ENCODE results near the gene MAPK6. TPM values are rescaled to one million over a fixed set of nuclear protein-coding genes. Genes with fewer than 3 reads are reported as not detected.

The MAPK6 gene
- total and polyA plus RNA-seq, 10 of the 15 experiments (the other 5 are each of a cell fraction or from before 2014, with no cell fraction given): 20.6 to 100 (median 52.6) TPM

GRCh38 chr15:52021128-52021671 is 2.2 kb downstream of the MAPK6 start (continued):
- TF ChIP-seq, protein P1, sequence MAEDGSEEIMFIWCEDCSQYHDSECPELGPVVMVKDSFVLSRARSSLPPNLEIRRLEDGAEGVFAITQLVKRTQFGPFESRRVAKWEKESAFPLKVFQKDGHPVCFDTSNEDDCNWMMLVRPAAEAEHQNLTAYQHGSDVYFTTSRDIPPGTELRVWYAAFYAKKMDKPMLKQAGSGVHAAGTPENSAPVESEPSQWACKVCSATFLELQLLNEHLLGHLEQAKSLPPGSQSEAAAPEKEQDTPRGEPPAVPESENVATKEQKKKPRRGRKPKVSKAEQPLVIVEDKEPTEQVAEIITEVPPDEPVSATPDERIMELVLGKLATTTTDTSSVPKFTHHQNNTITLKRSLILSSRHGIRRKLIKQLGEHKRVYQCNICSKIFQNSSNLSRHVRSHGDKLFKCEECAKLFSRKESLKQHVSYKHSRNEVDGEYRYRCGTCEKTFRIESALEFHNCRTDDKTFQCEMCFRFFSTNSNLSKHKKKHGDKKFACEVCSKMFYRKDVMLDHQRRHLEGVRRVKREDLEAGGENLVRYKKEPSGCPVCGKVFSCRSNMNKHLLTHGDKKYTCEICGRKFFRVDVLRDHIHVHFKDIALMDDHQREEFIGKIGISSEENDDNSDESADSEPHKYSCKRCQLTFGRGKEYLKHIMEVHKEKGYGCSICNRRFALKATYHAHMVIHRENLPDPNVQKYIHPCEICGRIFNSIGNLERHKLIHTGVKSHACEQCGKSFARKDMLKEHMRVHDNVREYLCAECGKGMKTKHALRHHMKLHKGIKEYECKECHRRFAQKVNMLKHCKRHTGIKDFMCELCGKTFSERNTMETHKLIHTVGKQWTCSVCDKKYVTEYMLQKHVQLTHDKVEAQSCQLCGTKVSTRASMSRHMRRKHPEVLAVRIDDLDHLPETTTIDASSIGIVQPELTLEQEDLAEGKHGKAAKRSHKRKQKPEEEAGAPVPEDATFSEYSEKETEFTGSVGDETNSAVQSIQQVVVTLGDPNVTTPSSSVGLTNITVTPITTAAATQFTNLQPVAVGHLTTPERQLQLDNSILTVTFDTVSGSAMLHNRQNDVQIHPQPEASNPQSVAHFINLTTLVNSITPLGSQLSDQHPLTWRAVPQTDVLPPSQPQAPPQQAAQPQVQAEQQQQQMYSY (CRISPR knock-in tag; IDR thresholded peaks at IDR 0.05): no peak
- TF ChIP-seq PML (IDR thresholded peaks at IDR 0.05; ENCODE audit: low read length) (peak; percentile 55; the same call in 1 of the 2 replicates), POU2F2 (IDR thresholded peaks at IDR 0.05; ENCODE audit: borderline replicate concordance, low read depth, low read length) (no peak), ZNF274 (IDR thresholded peaks at IDR 0.05; ENCODE audit: insufficient read depth, insufficient read length) (no peak), MXI1 (IDR thresholded peaks at IDR 0.05; ENCODE audit: low read depth, low read length) (peak; percentile 43; the same call in 1 of the 2 replicates), ZNF622 (IDR thresholded peaks at IDR 0.05) (no peak), DPF2 (IDR thresholded peaks at IDR 0.05) (no peak), IRF4 (IDR thresholded peaks at IDR 0.05; ENCODE audit: low read depth, low read length) (peak; percentile 58; the same call in 1 of the 2 replicates), CREB1 (IDR thresholded peaks at IDR 0.05; ENCODE audit: low read depth) (peak; percentile 82), ZNF687 (IDR thresholded peaks at IDR 0.05) (no peak), BHLHE40 (IDR thresholded peaks at IDR 0.05; ENCODE audit: borderline replicate concordance in 1 of 2, low read depth in 2 of 2, low read length in 1 of 2) (peak in 1 of 2 experiments; percentile 58; a peak in 2 of 4 replicates), MYB (IDR thresholded peaks at IDR 0.05; ENCODE audit: borderline replicate concordance, low read depth, low read length) (no peak), SPI1 (IDR thresholded peaks at IDR 0.05; ENCODE audit: borderline replicate concordance, insufficient read depth, low read depth, low read length) (no peak), MEF2A (IDR thresholded peaks at IDR 0.05; ENCODE audit: insufficient read depth, low read depth, low read length) (0 out of 2 replicates have a peak, but pooled peaks have one; percentile 9), ZSCAN29 (IDR thresholded peaks at IDR 0.05) (no peak), NFYB (IDR thresholded peaks at IDR 0.05; ENCODE audit: insufficient read depth, low read depth, low read length) (no peak), LARP7 (IDR thresholded peaks at IDR 0.05) (no peak), RAD21 (IDR thresholded peaks at IDR 0.05; ENCODE audit: insufficient read depth, low read depth, low read length) (peak; percentile 2; the same call in 1 of the 2 replicates), GATAD2B (conservative IDR thresholded peaks at IDR 0.05; ENCODE audit: low read depth) (no peak), KAT2A (conservative IDR thresholded peaks at IDR 0.05; ENCODE audit: control insufficient read depth, low read depth, low read length) (no peak), RELA (IDR thresholded peaks at IDR 0.05; ENCODE audit: borderline replicate concordance, partially characterized antibody) (no peak)
- TF ChIP-seq, protein P2, sequence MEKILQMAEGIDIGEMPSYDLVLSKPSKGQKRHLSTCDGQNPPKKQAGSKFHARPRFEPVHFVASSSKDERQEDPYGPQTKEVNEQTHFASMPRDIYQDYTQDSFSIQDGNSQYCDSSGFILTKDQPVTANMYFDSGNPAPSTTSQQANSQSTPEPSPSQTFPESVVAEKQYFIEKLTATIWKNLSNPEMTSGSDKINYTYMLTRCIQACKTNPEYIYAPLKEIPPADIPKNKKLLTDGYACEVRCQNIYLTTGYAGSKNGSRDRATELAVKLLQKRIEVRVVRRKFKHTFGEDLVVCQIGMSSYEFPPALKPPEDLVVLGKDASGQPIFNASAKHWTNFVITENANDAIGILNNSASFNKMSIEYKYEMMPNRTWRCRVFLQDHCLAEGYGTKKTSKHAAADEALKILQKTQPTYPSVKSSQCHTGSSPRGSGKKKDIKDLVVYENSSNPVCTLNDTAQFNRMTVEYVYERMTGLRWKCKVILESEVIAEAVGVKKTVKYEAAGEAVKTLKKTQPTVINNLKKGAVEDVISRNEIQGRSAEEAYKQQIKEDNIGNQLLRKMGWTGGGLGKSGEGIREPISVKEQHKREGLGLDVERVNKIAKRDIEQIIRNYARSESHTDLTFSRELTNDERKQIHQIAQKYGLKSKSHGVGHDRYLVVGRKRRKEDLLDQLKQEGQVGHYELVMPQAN (conservative IDR thresholded peaks at IDR 0.05): no peak

Measured in GM12878 (cell line).